NOMO-1 treated with DMSO at 0.1 percent for 48 hours (cell line): ENCODE results near the gene MSI2.

Experiments used
- DNase-seq: peaks from one replicate; lab custom pipeline; 2025; ENCODE audit not compliant: unreplicated experiment; lab: John Stamatoyannopoulos, UW

The MSI2 gene

GRCh38 chr17:57468932-57469775 is 212.8 kb downstream of the MSI2 start:
- DNase-seq, result no peak

- DNase-seq, result no peak
Measured at GRCh38 chr17:57470906-57471305, 214.6 kb downstream of the MSI2 start.

- no peak for DNase-seq
Measured at GRCh38 chr17:57471868-57472368, 215.6 kb downstream of the MSI2 start.

DNA sequence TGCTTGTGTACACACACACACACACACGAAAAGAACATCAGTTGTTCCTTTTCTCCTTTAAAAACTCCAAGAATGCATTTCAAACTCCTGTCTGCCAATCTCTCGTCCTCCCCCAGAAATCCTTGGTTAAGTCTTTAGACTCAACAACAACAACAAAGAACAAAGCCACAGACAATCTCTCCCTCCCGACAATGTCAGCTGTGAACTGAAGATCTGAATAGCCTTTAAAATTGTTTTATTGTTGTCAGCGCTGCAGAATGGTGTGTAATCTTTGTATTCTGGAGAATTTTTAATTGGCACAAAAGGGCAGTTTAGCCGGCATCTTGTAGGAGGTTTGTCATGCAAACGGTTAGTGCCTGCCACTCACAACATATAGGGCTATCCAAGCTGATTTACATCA is 219.5 kb downstream of the MSI2 start:
- DNase-seq, result no peak

DNA sequence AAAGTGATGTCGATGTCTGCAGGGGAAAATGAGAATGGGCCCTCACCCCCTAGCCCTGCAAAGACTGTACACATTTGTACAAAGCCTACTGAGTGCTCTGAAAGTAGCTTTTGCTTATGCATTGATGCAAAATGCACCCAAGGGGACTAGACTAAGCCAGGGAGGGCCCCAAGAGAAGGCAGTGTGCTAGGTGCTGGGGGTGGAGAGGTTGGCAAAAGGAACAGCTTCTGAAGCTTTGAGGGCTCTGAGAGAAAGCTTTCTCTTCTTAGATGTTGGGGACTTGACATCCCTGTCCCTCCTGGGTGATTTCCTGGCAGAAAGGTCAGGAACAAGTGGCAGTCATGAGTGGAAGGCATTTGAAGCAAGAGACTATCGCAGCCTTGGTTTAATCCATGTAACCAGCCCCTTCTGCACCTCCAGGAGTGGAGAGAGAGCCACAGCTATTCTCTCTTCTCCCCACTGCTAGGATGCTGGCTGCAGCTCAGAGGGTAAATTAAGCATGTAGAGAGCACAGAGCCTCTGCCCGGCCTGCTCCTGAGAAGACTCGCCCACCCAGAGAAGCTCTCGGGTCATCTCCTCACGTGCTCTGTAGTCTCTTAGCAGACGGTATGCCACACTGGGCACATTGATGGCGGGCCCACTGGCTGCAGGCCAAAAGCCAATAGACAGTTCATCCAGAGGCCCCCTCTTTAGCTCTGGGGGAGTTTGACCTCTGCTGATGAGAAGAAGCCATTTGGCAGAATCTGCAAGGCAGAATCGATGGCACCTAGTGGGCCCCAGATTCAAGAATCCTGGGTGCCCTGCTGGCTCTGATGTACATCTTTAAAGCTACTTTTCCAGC is 221.4 kb downstream of the MSI2 start:
- no peak for DNase-seq

DNA sequence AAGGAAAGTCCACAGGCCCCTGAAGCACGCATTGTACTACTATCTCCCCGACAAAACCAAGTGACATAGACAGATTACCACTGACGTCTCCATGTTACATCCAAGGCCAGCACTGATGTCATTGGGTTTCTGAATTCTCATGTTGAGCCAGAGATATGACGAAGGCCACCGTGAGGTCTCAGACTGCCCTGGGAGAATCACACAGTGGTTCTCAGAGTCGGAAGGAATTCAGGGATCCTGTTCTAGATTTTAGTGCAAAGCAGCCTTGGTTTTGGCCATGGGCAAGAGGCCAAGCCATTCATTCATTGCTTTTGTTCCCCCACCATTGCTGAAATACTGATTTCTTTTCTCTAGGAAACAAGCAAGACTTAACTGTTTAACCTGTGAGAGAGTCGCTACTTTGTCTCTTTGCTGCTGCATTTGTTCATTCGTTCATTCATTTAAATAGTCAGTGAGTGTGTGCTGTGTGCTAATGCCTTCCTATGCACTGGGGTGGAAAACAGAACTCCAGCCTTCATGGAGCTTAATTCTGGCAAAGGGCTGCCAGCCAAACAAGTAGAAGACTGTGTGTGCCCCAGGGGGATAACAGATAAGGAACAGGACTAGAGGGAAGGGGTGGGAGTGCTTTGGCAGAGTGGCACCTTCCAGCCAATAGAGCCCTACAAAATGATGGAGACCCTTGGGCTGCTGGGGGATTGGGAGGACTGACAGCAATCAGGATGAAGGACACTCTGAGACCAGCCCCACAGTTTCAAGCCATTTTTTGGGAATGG is 222.3 kb downstream of the MSI2 start:
- no peak for DNase-seq

DNA sequence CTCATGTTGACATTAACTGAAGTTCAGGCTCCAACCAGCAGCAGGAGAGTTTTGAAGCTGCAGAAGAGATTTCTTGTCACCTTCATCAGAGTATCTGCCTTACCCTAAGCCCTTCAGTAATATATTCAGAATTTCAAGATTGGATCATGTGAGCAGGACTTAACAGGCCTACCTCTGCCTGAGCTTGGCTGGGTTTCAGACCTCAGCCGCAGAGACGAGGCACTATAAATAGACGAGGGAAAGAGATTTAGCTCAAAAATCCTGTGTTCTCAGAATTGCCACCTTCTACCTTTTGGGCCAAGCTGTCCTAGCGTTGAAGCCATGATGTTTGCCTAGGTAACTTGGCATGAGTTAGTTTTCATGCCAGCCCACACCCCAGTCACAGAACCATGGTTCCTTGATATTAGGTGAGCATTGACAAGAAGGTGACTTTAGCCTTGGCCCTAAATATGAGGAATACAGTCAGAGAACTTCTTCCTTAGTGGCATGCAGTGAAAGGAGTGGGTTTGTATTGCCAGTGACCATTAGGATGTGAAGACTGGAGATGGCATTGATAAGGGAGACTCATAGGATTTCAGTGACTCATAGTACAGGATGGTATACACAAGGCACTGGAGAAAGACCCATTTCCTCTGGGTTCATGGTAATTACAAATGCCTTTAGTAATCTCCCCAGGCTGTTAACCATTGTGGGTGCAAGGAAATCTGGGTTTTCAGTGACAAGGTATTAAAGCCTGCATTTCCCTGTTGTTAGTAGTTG is 224.3 kb downstream of the MSI2 start:
- no peak for DNase-seq

GRCh38 chr17:57481910-57482391 is 225.6 kb downstream of the MSI2 start:
- DNase-seq, result no peak

GRCh38 chr17:57482657-57483056 is 226.3 kb downstream of the MSI2 start:
- DNase-seq, result no peak

DNA sequence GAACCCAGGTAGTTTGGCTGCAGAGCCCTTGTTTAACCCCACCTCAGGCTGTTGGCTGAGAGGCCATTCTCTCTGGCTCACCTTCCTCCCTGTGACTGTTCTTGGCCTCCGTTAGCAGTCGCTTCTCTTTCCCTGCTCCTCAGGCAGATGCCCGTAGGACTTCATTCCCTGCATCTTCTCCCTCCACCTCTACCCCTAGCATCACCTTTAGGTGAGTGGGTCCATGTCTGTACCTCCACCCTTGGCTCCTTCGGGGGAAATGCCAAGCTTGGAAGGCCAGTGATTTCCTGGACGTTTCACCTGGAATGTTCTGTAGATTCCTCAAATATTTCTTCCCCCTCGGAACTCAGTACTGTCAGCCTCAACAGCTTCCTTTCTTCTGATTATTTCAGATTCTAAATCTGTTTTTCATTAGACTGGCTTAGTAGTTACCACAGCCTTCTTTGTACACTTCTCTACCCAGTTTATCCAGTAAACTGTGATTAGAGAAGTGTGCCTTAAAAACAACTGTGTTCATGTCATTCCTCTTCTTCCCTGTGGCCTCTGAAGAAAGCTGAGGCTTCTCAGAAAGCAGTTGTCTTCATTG is 227.9 kb downstream of the MSI2 start:
- no peak for DNase-seq

DNA sequence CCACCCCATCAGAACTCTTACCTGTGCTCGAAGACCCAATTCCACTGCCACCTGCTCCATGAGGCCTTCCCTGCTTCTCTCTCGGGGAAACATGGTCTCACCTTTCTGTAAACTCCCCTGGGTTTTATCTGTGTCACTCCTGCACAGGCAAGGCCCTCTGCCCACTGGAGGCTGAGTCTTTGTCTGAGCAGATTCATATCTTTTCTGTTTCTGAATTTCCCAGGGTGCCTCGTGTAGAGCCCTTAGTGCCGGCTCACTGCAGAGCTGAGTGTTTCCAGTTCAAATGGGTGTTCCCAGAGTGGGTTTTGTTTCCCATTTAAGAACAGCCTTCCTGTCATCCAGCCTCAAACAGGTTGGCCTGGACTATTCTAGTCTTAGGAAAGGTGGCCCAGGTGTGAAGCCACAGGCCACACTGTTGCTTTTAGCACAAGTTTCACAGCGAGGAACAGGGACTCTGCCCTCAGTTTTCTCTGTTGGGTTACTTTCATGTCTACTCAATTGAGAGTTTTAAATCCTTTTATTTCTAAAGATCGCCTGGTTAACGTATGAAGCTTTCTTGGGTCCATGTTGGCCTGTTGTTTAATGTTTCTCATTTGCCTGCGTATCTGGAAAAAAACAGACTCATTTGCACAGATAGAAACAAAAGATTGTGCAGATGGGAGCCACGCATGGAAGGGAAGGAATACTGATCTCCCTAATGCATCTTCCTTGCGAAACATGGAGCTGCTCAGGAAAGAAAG is 228.7 kb downstream of the MSI2 start:
- DNase-seq, result no peak

DNA sequence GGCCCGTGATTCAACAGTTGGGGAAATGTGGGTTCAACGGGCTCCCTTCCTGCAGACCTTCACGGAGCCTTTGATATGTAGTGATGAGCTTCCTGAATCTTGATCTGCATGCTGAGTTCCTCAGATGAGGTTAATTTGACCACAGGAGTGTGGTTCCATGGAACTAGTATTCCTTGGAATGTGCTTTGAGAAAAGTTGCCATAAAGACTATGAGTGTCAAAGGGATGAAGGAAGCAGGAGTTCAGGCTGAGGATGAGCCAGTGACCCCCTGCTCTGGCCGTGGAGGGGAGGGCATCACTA is 229.2 kb downstream of the MSI2 start:
- no peak for DNase-seq

- no peak for DNase-seq
Measured at GRCh38 chr17:57485916-57486881, 229.9 kb downstream of the MSI2 start.

- DNase-seq, result peak; percentile 72
Measured at GRCh38 chr17:57486882-57487301, 230.6 kb downstream of the MSI2 start.

DNA sequence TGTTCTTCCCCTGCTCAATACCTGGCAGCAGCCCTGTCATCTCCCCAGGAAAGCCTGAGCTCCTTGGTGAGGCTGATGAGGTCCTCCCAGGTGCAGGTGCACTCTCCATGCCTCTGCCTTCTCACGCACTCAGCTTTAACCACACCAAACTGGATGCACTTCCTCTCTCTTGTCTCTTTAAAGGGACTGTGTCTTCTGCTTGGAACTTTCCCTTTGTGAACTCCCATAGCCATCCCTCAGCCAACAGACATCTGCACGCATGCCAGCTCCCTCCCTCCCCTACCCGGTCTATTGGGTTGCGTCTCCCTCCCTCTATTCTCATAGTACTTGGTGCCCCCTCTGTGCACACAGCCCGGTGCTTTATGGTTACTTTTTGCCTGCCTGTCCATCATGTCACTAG is 231.2 kb downstream of the MSI2 start:
- no peak for DNase-seq

GRCh38 chr17:57488856-57489255 is 232.5 kb downstream of the MSI2 start:
- no peak for DNase-seq

GRCh38 chr17:57489321-57489720 is 233.0 kb downstream of the MSI2 start:
- no peak for DNase-seq

DNA sequence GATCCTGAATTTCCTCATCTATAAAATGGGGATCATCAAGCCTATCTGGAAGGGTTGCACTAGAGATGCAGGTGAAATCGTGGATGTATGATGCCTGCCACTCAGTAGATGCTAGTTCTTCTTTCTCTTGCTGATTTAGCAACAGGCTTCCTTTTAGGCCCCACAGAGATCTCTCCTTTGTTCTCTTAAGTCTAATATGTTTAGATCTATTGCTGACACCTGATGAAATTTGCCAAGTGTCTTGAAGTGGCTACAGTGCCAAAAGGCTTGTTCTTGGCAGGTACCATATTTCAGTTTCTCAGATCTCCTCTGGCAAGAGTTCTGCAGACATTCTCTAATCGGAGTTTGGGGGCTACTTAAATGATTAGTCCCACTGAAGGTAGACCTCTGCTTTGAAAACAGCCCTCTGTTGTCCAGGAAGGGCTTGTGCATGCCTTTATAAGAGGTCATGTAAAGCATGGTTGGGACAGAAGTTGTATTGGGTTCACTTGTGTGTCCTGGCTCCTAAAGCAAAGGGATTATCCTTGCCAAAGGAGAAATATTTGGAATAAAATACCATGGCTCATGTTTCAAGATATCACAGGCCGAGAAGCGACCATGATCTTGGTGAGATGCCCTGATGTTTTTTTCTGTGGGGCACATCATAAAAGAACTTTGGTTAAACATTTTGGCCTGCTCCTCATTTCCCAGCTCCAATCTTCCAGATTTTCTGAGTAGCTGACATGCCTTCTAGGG is 234.0 kb downstream of the MSI2 start:
- DNase-seq, result peak; percentile 11
